ENCODE data around the gene PRR3. TPM values are rescaled to one million over a fixed set of nuclear protein-coding genes. Genes with fewer than 3 reads are reported as not detected.

Gene PRR3
- polyA plus RNA-seq, 1 donor = 18.5 TPM

- DNase-seq = no peak
- no peaks in the 10 kb centered on the region for H3K9me3 ChIP-seq (ENCODE audit: control insufficient read depth, low read depth, low read length)
- WGBS (ENCODE audit: insufficient coverage, low lambda C conversion rate) = 86% methylated on average over 1 of the region's 2 CpGs
- H3K27me3 ChIP-seq (ENCODE audit: control insufficient read depth, insufficient read depth, low read length) = no peaks in the 10 kb centered on the region
- H3K4me3 ChIP-seq (ENCODE audit: low read length) = no peak overlapping the region
- peaks cover 13% of the 10 kb centered on the region for H3K4me1 ChIP-seq (ENCODE audit: control insufficient read depth, insufficient read depth, low read length)
- H3K36me3 ChIP-seq (ENCODE audit: control insufficient read depth, insufficient read depth, low read length) = peaks cover 35% of the 10 kb centered on the region
- H3K27ac ChIP-seq (ENCODE audit: low read length) = no peak overlapping the region
These were observed 54.7 kb downstream of the PRR3 start for GRCh38 chr6:30611856-30612194.

GRCh38 chr6:30612213-30612612 is 55.1 kb downstream of the PRR3 start:
- Histone ChIP-seq H3K9me3 (ENCODE audit: control insufficient read depth, low read depth, low read length) (no peaks in the 10 kb centered on the region), H3K4me3 (ENCODE audit: low read length) (no peak overlapping the region), H3K4me1 (ENCODE audit: control insufficient read depth, insufficient read depth, low read length) (peaks cover 13% of the 10 kb centered on the region), H3K27ac (ENCODE audit: low read length) (no peak overlapping the region), H3K27me3 (ENCODE audit: control insufficient read depth, insufficient read depth, low read length) (no peaks in the 10 kb centered on the region), H3K36me3 (ENCODE audit: control insufficient read depth, insufficient read depth, low read length) (peaks cover 34% of the 10 kb centered on the region)
- WGBS (ENCODE audit: insufficient coverage, low lambda C conversion rate) = 50% methylated on average over 1 of the region's 1 CpG
- DNase-seq = no peak

- Histone ChIP-seq H3K27me3 (ENCODE audit: control insufficient read depth, insufficient read depth, low read length) (no peaks in the 10 kb centered on the region), H3K36me3 (ENCODE audit: control insufficient read depth, insufficient read depth, low read length) (peaks cover 29% of the 10 kb centered on the region), H3K27ac (ENCODE audit: low read length) (no peak overlapping the region), H3K4me3 (ENCODE audit: low read length) (no peak overlapping the region), H3K9me3 (ENCODE audit: control insufficient read depth, low read depth, low read length) (no peaks in the 10 kb centered on the region), H3K4me1 (ENCODE audit: control insufficient read depth, insufficient read depth, low read length) (peaks cover 13% of the 10 kb centered on the region)
- WGBS (ENCODE audit: insufficient coverage, low lambda C conversion rate) = no CpG with 5 or more reads among the region's 6 CpGs
- no peak for DNase-seq
These were observed 55.7 kb downstream of the PRR3 start for GRCh38 chr6:30612687-30613248.

Other genes starting within 250 kb of the PRR3 start
- gene TRIM39, start 230.4 kb upstream of the PRR3 start, polyA plus RNA-seq = 10.9 TPM
- 64.7 TPM for gene RPP21, start 212.1 kb upstream of the PRR3 start, polyA plus RNA-seq
- 170 TPM for gene HLA-E, start 67.8 kb upstream of the PRR3 start, polyA plus RNA-seq
- gene GNL1, start 806 bp upstream of the PRR3 start, polyA plus RNA-seq = 54.9 TPM
- gene ABCF1, start 14.1 kb downstream of the PRR3 start, polyA plus RNA-seq = 80.3 TPM
- gene PPP1R10, start 59.9 kb downstream of the PRR3 start, polyA plus RNA-seq = 43.6 TPM
- gene MRPS18B, start 60.5 kb downstream of the PRR3 start, polyA plus RNA-seq = 46.8 TPM
- gene ATAT1, start 69.6 kb downstream of the PRR3 start, polyA plus RNA-seq = 36.6 TPM
- 34.7 TPM for gene C6orf136, start 89.8 kb downstream of the PRR3 start, polyA plus RNA-seq
- gene DHX16, start 115.7 kb downstream of the PRR3 start, polyA plus RNA-seq = 48.5 TPM
- gene PPP1R18, start 129.3 kb downstream of the PRR3 start, polyA plus RNA-seq = 23.0 TPM
- 16.5 TPM for gene NRM, start 133.7 kb downstream of the PRR3 start, polyA plus RNA-seq
- gene MDC1, start 160.0 kb downstream of the PRR3 start, polyA plus RNA-seq = 22.5 TPM
- 512 TPM for gene TUBB, start 163.1 kb downstream of the PRR3 start, polyA plus RNA-seq
- 94.5 TPM for gene FLOT1, start 185.4 kb downstream of the PRR3 start, polyA plus RNA-seq
- gene IER3, start 187.3 kb downstream of the PRR3 start, polyA plus RNA-seq = 24.7 TPM

Data from large intestine (tissue), 3 donors.